Caco-2 (cell line): ENCODE results near the gene MUC6. TPM values are rescaled to one million over a fixed set of nuclear protein-coding genes. Genes with fewer than 3 reads are reported as not detected.

Experiments used
- BruUV-seq: library from RNA; stranded (reverse); fragments of 400-500 nt; replicated peaks from 2 replicates; lab custom pipeline; 2021; lab: Mats Ljungman, UMichigan
- CTCF ChIA-PET: fragments of 300-600 bp; sonication (Branson Sonifier 250); formaldehyde crosslinking; loops from one replicate; lab custom pipeline; 2022; ENCODE audit warnings: antibody characterized with exemption; lab: Charles Lee
- POLR2A ChIA-PET: fragments of 300-600 bp; sonication (Branson Sonifier 250); formaldehyde crosslinking; loops from one replicate; lab custom pipeline; 2022; ENCODE audit warnings: antibody characterized with exemption; lab: Charles Lee
- DNase-seq, 2 experiments: peaks; one replicate each; pipeline versions ENCODE4 v3.0.0 to v3.0.0-alpha.2; 2020 to 2022
- H3K27me3 ChIP-seq: replicated peaks from 2 replicates; pipeline ENCODE4 v1.6.0; 2011; ENCODE audit warnings: low read length; ENCODE audit not compliant: control insufficient read depth, insufficient read depth
- H3K36me3 ChIP-seq: 2 replicates; pipeline ENCODE4 v1.5.1; 2011; ENCODE audit warnings: low read length; ENCODE audit not compliant: control insufficient read depth, insufficient read depth
- H3K4me1 ChIP-seq: fragments of 250-450 bp; sonication (Bioruptor Pico); 2 replicates; pipeline ENCODE4 v1.5.1; 2020; ENCODE audit warnings: mild to moderate bottlenecking
- H3K4me3 ChIP-seq: 2 replicates; pipeline ENCODE4 v1.5.1; 2011; ENCODE audit warnings: low read depth, mild to moderate bottlenecking, control low read depth, low read length
- H3K9me3 ChIP-seq: fragments of 250-450 bp; sonication (Bioruptor Pico); 2 replicates; pipeline ENCODE4 v1.5.1; 2020; ENCODE audit warnings: mild to moderate bottlenecking, moderate library complexity
- H3K27ac Mint-ChIP-seq: one replicate; pipeline ENCODE4 v1.8.0; 2022; ENCODE audit warnings: mixed read lengths; ENCODE audit not compliant: unreplicated experiment
- H3K27me3 Mint-ChIP-seq: one replicate; pipeline ENCODE4 v1.8.0; 2022; ENCODE audit warnings: mixed read lengths; ENCODE audit not compliant: insufficient read depth, unreplicated experiment
- H3K36me3 Mint-ChIP-seq: one replicate; pipeline ENCODE4 v1.8.0; 2022; ENCODE audit warnings: mild to moderate bottlenecking, mixed read lengths; ENCODE audit not compliant: insufficient read depth, unreplicated experiment
- H3K4me1 Mint-ChIP-seq: one replicate; pipeline ENCODE4 v1.8.0; 2022; ENCODE audit warnings: low read depth, mixed read lengths; ENCODE audit not compliant: unreplicated experiment
- H3K4me3 Mint-ChIP-seq: one replicate; pipeline ENCODE4 v1.8.0; 2022; ENCODE audit warnings: mild to moderate bottlenecking, moderate library complexity, mixed read lengths; ENCODE audit not compliant: unreplicated experiment
- H3K9me3 Mint-ChIP-seq: one replicate; pipeline ENCODE4 v1.8.0; 2022; ENCODE audit warnings: mixed read lengths; ENCODE audit not compliant: unreplicated experiment
- CTCF ChIP-seq, 2 experiments: fragments of 200-600 bp in 1 of 2; IDR thresholded peaks; 1 replicate in 1 of 2; 2 replicates in 1 of 2; pipeline versions ENCODE4 v1.5.1 to v1.8.0; 2011 to 2022; ENCODE audit warnings: antibody characterized with exemption in 1 of 2, control low read depth in 1 of 2, inconsistent platforms in 1 of 2, low read depth in 1 of 2, low read length in 1 of 2, mild to moderate bottlenecking in 1 of 2, moderate library complexity in 1 of 2; ENCODE audit not compliant: insufficient read depth in 1 of 2, severe bottlenecking in 1 of 2, unreplicated experiment in 1 of 2
- intact Hi-C: fragments of 100-400 bp; cut with micrococcal nuclease; formaldehyde crosslinking; loops from one replicate; pipeline ENCODE4 v1.10.0; 2022; ENCODE audit not compliant: unreplicated experiment
- total RNA-seq: library from RNA; stranded (reverse); gene quantifications from 2 replicates; pipeline ENCODE4 v1.2.3, GENCODE V29; 2022

MUC6 gene
- total RNA-seq, 1 experiment from 2014 or later = not detected

GRCh38 chr11:986952-987305 lies 49.6 kb downstream of the MUC6 start:
- H3K27ac Mint-ChIP-seq = no peak overlapping the region
- TF ChIP-seq CTCF (IDR thresholded peaks at IDR 0.05; ENCODE audit: insufficient read depth in 1 of 2, low read depth in 1 of 2, low read length in 1 of 2, severe bottlenecking in 1 of 2, unreplicated experiment in 1 of 2) = no peak
- ChIA-PET CTCF (no interaction called here), POLR2A (no interaction called here)
- no peaks in the 10 kb centered on the region for H3K4me1 Mint-ChIP-seq
- H3K4me3 ChIP-seq = no peak overlapping the region
- H3K27me3 ChIP-seq = no peaks in the 10 kb centered on the region
- intact Hi-C loops = loop anchor here (10.0 kb wide), 1 partner anchor 58 kb away; no protein-coding TSS in a partner anchor
- peaks cover 84% of the 10 kb centered on the region for H3K36me3 Mint-ChIP-seq
- peaks cover 4% of the 10 kb centered on the region for H3K36me3 ChIP-seq
- no peaks in the 10 kb centered on the region for H3K9me3 Mint-ChIP-seq
- DNase-seq = no peak
- no peak overlapping the region for H3K4me3 Mint-ChIP-seq
- H3K9me3 ChIP-seq = no peaks in the 10 kb centered on the region
- no TSS peak for BruUV-seq
- H3K4me1 ChIP-seq = peaks cover 11% of the 10 kb centered on the region
- H3K27me3 Mint-ChIP-seq = no peaks in the 10 kb centered on the region

GRCh38 chr11:986270-986951 lies 50.1 kb downstream of the MUC6 start:
- H3K36me3 Mint-ChIP-seq = peaks cover 84% of the 10 kb centered on the region
- TF ChIP-seq CTCF (IDR thresholded peaks at IDR 0.05; ENCODE audit: insufficient read depth in 1 of 2, low read depth in 1 of 2, low read length in 1 of 2, severe bottlenecking in 1 of 2, unreplicated experiment in 1 of 2) = no peak
- intact Hi-C loops = loop anchor here (10.0 kb wide), 1 partner anchor 58 kb away; no protein-coding TSS in a partner anchor
- H3K4me3 ChIP-seq = no peak overlapping the region
- H3K4me1 Mint-ChIP-seq = no peaks in the 10 kb centered on the region
- no peak overlapping the region for H3K4me3 Mint-ChIP-seq
- DNase-seq = peak; percentile 63
- H3K27me3 Mint-ChIP-seq = no peaks in the 10 kb centered on the region
- peaks cover 4% of the 10 kb centered on the region for H3K36me3 ChIP-seq
- H3K4me1 ChIP-seq = peaks cover 11% of the 10 kb centered on the region
- no peaks in the 10 kb centered on the region for H3K9me3 Mint-ChIP-seq
- peak overlapping the region; percentile 7 for H3K27ac Mint-ChIP-seq
- ChIA-PET CTCF (no interaction called here), POLR2A (no interaction called here)
- no peaks in the 10 kb centered on the region for H3K9me3 ChIP-seq
- BruUV-seq = no TSS peak
- H3K27me3 ChIP-seq = no peaks in the 10 kb centered on the region

GRCh38 chr11:985848-986247 lies 50.7 kb downstream of the MUC6 start:
- ChIA-PET CTCF (no interaction called here), POLR2A (no interaction called here)
- Mint-ChIP-seq H3K27me3 (no peaks in the 10 kb centered on the region), H3K4me3 (no peak overlapping the region), H3K27ac (peak overlapping the region; percentile 7), H3K4me1 (no peaks in the 10 kb centered on the region), H3K36me3 (peaks cover 83% of the 10 kb centered on the region), H3K9me3 (no peaks in the 10 kb centered on the region)
- no peak for DNase-seq
- TF ChIP-seq CTCF (IDR thresholded peaks at IDR 0.05; ENCODE audit: insufficient read depth in 1 of 2, low read depth in 1 of 2, low read length in 1 of 2, severe bottlenecking in 1 of 2, unreplicated experiment in 1 of 2) = no peak
- Histone ChIP-seq H3K36me3 (peaks cover 4% of the 10 kb centered on the region), H3K27me3 (no peaks in the 10 kb centered on the region), H3K9me3 (no peaks in the 10 kb centered on the region), H3K4me3 (no peak overlapping the region), H3K4me1 (peaks cover 11% of the 10 kb centered on the region)
- intact Hi-C loops = loop anchor here (10.0 kb wide), 1 partner anchor 59 kb away; no protein-coding TSS in a partner anchor
- BruUV-seq = no TSS peak
